T-helper 9 cell (primary cell): ENCODE data around the gene IDH2.
A peak's percentile ranks its signal among the peaks of the same experiment; 100 is the strongest.
"Not testable (repeated sequence)": the region's sequence is repeated elsewhere in the genome, so short reads cannot be mapped to it uniquely, and the experiment has no call there.

ENCODE experiments used
- DNase-seq: peaks from one replicate; pipeline ENCODE4 v3.0.0-alpha.2; 2020

IDH2 gene

DNA sequence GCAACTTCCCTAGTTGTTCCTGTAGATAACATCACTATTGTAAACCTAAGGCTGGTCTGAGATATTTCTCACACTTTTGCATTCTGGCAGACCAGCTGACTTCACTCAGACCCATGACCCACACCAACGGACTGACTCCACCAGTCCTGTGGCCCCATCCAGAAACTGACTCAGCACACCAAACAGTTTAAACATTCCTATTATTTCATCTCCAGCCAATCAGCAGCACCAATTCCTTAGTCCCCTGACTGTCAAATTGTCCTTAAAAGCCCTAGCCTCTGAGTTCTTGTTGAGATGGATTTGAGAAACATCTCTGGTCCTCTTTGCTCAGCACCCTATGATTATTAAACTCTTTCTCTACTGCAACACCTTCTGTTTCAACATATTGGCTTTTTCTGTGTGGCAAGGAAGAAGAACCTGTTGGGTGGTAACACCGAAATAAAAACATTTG, 12.2 kb upstream of the IDH2 start:
- DNase-seq = no peak

DNA sequence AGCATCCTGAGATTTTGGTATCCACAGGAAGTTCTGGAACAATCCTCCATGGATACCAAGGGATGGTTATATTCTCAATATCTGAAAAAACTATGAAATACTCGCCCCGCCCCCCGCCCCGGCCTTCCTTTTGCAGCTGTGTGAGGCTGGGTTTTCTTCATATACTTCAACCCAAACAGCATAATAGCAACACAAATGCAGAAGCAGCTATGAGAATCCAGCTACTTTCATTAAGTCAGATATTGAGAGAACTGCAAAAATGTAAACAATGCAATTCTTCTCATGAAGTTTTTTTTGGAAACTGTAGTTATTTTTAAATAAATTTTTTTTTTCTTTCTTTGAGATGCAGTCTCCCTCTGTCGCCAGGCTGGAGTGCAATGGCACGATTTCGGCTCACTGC, 10.9 kb upstream of the IDH2 start:
- DNase-seq = no peak

DNA sequence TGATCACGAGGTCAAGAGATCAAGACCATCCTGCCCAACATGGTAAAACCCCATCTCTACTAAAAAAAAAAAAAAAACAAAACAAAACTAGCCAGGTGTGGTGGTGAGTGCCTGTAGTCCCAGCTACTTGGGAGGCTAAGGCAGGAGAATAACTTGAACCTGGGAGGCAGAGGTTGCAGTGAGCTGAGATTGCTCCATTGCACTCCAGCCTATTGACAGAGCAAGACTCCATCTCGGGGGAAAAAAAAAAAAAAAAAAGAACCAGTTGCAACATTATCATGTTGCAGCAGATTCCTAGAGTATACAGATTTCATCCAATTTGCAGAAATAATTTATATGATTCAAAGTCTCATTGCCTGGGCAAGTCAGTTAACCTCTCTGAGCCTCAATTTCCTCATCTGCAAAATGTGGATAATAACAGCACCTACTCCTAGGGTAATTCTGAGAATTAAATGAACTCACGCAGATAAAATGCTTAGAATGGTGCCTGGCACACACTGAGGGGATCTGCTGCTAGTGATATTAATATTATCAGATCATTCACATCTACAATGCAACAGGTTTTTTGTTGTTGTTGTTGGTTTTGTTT, 7.0 kb upstream of the IDH2 start:
- DNase-seq = not testable (repeated sequence)

DNA sequence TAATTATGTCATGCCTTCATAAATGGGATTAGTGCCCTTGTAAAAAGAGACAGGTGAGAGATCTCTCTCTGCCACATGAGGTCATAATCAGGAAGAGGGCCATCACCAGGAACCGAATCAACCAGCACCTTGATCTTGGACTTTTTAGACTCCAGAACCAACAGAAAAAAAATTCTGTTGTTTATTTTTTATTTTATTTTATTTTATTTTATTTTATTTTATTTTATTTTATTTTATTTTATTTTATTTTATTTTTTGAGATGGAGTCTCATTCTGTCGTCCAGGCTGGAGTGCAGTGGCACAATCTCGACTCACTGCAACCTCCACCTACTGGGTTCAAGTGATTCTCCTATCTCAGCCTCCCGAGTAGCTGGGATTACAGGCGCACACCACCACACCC, 5.8 kb upstream of the IDH2 start:
- DNase-seq = not testable (repeated sequence)

DNA sequence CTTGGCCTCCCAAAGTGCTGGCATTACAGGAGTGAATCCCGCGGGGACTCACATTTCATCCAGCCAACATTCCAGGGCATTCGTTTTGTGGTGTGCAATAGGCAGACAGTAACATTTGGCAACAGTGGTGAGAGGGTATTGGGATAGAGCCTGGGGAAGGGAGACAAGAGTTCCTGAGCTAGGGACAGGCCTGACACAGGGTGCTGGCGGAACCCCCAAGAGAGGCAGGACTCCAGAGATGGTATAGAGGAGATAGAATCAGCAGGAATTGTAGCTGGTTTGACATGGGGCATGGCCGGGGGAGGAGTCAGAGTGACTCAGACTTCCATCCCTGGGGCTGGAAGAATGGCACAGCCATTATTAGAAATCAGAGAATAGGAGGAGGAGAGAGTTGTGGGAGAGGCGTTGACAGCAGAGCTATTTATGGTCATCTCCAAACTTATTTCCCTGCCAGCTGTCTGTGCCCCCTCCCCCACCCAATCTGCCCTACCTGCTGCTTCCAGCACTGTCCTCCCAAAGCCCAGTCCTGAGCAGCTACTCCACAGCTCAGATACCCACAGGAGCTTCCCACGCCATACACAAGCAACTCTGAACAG, 4.4 kb upstream of the IDH2 start:
- no peak for DNase-seq

DNA sequence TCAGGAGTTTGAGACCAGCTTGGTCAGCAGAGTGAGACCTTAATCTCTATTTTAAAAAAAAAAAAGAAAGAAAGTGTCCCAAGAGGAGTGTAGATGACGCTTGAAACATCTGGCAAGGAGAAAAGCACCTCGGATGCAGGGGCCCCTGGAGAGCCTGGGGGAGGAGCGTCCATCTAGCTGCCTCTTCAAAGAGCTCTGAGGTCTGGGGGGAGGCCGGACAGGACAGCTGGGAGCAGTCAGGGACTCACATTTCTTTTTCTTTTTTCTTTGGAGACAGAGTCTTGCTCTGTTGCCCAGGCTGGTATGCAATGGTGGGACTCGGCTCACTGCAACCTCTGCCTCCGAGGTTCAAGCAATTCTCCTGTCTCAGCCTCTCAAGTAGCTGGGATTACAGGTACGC, 3.3 kb upstream of the IDH2 start:
- no peak for DNase-seq

DNA sequence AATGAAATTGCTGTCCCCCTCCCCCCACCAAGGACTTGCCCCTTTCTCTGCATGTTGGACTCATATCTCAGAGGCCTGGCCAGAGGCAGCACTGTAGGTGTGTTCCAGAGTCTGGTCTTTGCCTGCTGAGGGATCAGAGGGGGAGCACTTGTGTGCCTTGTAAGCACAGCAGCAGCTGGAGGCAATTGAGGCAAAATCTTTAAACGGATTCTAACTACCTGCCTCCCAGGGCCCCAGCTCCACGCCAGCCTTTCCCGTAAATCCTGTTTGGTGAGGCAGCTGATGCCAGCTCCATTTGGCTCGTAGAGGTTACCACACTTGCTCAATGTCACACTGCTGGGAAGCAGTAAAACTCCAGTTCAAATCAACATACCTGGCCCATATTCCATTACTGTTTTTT, 2.3 kb upstream of the IDH2 start:
- no peak for DNase-seq

DNA sequence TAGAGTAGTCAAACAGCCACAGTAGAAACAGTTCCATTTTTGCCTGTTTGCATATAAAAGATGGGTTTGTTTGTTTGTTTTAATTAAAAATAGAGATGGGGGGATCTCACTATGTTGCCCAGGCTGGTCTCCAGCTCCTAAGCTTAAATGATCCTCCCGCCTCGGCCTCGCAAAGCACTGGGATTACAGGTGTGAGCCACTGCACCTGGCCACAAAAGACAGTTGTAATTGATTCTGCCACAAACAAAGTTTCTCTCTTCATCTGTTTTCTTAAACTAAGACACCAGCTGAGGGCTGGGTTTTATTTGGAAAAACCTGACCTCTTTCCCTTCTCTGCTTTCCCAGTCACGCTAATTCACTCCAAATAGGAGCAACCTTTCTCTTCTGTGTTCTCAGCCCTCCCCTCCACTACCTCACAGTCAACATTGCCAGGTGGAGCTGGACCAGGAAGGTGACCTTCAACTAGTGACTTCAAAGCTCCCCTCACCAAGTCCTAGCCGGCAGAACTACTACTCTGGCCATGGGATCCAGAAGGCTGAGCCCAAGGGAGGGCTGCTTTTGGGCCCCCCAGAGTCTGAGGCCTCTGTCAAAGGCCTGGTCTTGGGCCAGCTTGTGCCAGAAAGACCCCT, 1.5 kb upstream of the IDH2 start:
- DNase-seq = no peak

DNA sequence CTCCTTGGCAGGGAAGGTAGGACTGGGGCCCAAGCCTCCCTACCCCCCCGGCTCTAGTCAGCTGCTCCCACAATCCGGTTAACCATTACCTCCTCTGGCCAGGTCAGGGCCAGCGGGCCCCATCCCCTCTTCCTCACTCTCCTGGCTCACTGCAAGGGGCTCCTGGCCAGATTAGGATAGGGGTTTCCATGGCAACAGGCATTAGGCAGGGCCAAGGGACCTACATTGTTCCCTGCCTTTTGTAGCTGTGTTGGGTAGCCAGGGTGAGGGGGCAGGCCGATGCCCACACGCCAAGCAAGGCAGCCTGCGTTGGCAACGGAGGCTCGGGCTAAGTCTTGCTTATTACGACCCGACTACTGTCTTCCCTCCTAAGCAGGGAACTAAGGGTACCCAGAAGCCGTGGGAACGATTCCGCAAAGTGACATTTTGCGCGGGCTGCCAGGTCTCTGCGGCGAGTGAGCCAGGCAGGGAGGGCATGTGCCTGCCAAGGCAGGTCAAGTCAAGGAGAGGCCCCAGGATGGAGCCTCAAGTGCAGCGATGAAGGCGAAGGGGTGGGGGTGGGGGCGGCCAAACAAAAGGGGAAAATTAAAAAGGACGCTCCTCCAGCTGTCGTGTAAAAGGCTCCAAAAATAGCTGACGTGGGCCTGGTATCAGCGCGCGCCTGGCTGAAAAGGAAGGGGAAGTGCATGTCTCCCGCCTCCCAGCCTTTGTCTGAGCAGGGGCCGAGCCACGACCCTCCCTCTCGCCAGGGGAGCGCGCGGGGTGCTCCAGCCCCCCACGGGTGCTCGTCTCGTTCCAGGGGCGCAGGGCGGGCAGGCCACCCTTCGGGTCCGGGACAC, 919 bp downstream of the IDH2 start:
- no peak for DNase-seq

DNA sequence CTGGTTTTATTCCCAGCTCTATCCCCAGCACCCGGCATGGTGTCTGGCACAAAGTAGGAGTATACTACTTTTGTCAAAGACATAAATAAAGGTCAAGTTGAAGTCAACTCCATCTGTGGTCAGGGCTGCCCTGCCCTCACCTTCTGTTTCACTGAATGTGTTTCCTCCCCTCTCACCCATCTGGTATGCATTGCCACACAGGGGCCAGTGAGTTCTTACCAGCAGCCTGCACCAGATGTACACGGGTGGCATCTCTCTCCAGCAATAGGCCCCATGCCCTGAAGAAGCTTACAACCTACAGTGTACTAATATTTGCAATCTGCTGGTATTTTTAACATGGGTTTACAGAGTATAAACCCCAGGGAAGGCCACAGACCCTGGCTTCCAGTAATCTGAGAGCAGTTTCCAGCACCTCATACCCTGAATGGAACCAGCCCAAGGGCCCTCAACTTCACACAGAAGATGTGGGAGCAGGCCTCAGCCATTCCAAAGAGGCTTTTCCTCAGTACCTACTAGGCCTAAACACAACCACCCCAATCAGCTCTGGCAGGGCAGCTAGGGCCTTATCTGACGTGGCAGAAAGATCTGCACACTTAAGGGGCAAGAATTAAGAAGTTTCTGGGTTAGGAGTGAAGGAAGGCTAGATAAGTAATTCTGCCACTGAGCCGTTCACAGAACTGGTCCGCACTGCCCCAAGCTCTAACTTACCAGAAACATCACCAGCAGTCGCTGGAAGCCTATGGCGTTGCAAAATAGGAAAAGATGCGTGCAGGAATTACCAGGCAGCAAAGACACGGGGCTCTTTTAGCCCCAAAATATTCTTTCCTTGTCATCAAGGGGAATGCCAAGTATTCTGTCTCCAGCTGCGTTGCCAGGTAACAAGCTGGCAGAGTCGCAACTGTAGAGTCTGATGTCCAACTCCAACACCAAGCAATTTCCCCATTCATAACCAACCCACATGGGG, 2.1 kb downstream of the IDH2 start:
- DNase-seq = no peak

DNA sequence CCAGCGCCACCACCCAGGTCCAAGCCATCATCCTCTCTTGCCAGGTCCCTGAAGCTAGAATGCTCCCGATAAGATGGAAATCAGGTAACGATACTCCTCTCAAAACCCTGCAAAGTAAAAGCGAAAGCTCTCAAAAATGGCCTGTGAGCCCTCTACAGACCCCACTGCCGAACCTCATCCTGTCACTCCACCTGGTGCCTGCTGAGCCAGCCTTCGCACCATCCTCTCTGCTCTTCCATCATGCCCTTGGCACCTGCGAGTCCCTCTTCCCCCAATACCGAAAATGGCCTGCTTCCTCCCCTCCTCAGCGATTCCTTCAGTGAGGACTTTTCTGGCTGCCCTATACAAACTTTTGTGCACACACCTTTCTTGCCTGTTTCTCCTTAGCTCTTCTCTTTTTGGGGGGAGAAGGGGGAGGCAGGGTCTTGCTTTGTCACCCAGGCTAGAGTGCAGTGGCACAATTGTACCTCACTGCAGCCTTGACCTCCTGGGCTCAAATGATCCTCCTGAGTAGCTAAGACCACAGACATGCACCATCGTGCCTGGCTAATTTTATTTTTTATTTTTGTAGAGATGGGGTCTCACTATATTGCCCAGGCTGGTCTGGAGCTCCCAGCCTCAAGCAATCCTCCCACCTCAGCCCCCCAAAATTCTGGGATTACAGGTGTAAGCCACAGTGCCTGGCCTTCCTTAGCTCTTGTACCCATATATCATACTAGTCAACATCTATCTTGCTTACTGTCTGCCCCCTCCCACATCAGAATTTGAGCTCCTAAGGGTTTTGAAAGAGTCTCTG, 3.0 kb downstream of the IDH2 start:
- DNase-seq = no peak

DNA sequence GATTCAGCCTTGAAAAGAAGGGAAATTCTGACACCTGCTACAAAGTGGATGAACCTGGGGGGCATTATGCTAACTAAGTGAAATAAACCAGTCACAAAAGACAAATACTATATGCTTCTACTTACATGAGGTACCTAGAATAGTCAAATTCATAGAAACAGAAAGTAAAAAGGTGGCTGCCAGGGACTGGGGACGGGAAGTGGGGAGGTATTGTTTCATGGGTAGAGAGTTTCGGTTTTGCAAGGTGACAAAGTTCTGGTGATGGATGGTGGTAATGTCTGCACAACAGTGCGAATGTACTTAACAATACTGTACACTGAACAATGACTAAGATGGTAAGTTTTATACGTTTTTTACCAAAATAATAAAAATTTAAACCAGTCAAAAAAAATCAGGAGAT, 4.8 kb downstream of the IDH2 start:
- no peak for DNase-seq

DNA sequence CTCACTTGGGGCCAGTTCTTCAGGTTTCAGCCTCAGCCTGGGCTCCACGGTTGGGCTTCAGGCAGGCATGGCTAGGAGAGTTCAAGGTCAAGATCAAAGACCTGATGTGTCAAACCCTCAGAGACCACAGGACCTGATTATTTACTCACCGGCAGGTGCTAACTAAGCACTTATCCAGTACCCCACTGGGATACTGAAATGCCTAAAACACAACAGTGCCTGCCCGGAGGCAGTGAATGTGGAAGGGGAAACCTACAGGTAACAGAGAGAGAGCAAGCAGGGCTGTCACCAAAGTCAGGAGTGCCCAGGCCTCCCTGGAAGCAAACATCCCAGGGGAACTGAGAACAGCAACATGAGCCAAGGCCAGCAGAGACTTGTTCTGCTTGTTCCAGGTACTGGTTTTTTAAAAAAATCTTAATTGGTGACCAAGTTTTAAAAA, 6.7 kb downstream of the IDH2 start:
- DNase-seq = no peak

DNA sequence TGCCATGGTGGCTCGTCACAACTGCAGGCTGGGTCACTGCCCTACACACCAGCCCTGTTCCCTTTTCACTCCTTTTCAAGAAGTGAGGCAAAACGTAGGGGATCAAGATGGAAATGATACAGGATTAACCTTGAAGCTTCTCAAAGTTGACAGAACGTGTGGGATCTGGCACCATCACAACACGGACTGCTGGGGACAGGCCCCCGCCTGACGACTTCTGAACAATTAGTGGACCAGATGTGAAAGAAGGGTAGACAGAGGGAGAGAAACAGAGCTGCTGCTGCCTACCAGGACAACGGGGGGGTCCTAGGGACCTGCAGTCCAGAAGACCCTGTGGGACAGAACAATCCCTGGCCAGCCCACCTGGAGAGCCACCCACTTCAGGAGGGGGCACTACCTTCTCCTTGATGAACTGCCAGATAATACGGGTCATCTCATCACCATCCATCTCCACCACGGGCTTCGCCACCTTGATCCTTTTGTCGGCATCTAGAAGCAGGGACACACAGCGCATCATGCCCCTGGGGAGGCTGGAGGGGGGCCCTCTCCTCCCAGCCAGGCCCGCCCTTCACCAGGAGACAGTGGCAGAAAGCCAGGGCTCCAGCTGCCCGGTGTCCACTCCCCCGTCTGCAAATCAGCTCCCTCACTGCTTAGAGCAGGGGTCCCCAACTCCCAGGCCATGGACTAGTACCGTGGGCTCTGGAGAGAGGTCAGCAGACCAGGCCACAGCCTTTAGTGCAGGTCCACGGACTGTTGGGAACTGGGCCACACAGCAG, 10.9 kb downstream of the IDH2 start:
- DNase-seq = no peak

DNA sequence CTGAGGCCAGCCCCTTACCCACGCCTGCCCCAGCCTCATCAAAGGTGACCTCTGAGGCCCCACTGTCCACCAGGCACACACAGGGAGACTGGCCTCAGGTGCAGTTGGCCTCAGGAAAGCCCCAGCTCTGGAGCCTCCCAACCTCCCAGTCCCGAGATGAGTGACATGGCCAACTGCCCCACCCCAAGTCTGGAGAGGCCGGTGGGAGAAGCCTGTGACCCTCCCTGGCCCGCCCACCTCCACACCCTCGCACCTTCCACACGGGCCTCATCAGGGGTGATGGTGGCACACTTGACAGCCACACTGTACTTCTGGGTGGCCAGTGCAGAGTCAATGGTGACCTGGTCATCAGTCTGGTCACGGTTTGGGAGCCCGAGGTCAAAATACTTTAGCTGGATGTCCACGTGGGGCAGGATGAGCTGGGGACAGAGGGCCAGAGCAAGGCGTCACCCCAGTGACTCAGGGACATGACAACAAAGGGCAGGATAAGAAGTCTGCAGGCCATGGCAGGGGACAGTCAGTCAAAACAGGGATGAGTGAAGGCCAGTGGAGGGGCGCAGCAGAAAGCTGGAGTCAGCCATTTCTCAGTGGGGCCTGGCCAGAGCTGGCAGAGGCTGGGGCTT, 11.9 kb downstream of the IDH2 start:
- DNase-seq = no peak

DNA sequence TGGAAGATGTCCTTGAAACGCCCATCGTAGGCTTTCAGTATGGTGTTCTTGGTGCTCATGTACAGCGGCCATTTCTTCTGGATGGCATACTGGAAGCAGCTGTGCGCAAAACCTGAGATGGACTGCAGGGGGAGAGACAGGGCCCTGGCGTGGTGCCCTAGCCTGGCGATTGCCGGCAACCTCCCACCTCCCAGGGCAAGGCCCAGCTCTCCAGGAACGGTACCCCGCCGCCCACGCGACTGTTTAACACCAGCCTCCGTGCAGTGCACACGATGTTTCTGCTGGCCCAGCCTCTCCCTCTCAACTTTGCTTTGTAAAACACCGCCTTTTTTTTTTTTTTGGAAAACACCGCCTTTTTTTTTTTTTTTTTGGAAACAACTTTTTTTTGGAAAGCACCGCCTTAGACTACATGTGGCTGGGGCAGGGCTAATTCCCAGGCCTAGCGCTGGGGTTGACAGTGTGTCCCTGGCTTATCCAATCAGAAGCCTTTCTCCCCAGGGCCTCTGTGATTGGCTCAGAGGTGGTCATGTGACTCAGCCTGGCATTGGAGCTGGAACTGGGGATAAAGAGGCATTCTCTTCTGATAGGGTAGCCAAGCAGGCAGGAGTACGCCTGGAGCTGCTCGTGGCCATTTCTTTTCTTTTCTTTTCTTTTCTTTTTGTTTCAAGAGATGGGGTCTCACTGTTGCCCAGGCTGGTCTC, 14.7 kb downstream of the IDH2 start:
- no peak for DNase-seq

DNA sequence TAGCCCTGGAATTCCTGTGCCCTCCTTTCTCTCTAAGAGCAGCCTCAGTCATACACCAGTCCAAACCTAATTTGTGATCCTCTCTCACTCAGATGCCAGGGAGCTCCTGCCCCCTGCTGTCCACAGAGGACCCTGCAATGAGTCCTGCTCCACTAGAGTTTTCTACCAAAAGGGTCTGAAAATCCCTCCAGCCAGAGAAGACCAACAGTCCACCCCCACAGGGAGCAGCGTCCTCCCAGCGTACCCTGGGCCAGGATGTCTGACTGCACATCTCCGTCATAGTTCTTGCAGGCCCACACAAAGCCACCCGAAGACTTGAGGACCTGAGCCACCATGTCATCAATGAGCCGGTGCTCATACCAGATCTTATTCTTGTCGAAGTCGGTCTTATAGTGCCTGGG, 15.4 kb downstream of the IDH2 start:
- peak; percentile 36 for DNase-seq

DNA sequence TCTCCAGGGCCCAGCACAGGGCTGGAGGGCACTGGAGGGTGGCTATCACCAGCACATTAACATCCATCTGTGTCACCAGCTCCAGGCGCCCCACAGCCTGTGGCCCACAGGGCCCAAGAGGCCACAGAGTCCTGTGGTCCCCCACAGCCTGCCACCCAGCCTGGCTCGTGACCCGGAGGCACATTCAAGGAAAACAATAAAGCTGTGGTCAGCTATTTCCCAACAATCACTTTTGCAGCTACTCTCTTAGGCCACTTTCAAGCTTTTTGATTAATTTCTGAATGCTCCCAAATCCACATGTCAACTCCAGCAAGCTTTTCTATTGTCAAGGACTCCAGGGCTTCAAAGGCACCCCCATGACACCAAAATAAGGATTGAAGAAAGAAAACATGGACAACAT, 16.7 kb downstream of the IDH2 start:
- DNase-seq = no peak

DNA sequence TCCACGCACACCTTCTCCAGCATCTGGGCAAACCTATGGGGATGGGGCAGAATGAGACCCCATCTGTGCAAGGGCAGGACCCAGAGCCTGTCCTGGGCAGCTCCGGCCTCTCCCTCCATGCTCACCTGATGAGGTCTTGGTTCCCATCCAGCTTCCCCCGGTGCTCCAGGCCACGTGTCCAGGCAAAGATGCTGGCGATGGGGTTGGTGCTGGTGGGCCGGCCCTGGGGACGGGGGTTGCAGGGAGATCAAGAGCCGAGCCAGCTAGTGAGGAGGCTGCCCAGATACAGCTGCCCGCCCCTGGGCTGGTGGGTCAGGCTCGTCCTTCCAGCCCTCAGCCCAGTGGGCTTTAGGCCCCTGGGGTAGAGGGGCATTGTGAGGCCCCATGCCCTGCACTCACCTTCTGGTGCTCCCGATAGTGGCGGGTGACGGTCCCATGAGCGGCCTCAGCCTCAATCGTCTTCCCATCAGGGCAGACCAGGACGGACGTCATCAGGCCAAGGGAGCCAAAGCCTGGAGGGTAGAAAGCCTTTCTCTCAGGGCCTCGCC, 17.3 kb downstream of the IDH2 start:
- DNase-seq = no peak
